OCI-LY1 (cell line): ENCODE measurements around the gene C8B.

Source experiments
- H2AFZ ChIP-seq: fragments of 200-600 bp; sonication (generic), shearing (Covaris generic); 2 replicates; pipeline ENCODE4 v1.6.0; 2014; ENCODE audit warnings: antibody characterized with exemption, mild to moderate bottlenecking, low read length
- H3F3A ChIP-seq: fragments of 200-600 bp; sonication (generic), shearing (Covaris generic); 2 replicates; pipeline ENCODE4 v1.6.0; 2014; ENCODE audit warnings: mild to moderate bottlenecking, antibody characterized with exemption, low read length, moderate library complexity; ENCODE audit not compliant: insufficient read depth
- H3K27ac ChIP-seq: fragments of 200-600 bp; sonication (generic); 2 replicates; pipeline ENCODE4 v1.5.1; 2014; ENCODE audit warnings: low read length, mixed run types, mild to moderate bottlenecking, low read depth; ENCODE audit not compliant: poor library complexity, severe bottlenecking
- H3K27me3 ChIP-seq: fragments of 200-600 bp; sonication (generic); 2 replicates; pipeline ENCODE4 v1.6.0; 2014; ENCODE audit warnings: antibody characterized with exemption, mild to moderate bottlenecking, low read length, moderate library complexity; ENCODE audit not compliant: insufficient read depth
- H3K36me3 ChIP-seq: fragments of 200-600 bp; sonication (generic); 2 replicates; pipeline ENCODE4 v1.6.1; 2014; ENCODE audit warnings: mild to moderate bottlenecking, antibody characterized with exemption, low read length, moderate library complexity, mixed read lengths; ENCODE audit not compliant: insufficient read depth
- H3K4me1 ChIP-seq: fragments of 200-600 bp; sonication (generic); 2 replicates; pipeline ENCODE4 v1.5.1; 2014; ENCODE audit warnings: mild to moderate bottlenecking, low read length, moderate library complexity; ENCODE audit not compliant: insufficient read depth, severe bottlenecking
- H3K4me2 ChIP-seq: fragments of 200-600 bp; sonication (generic), shearing (Covaris generic); 2 replicates; pipeline ENCODE4 v1.6.1; 2014; ENCODE audit warnings: low read length
- H3K4me3 ChIP-seq: fragments of 200-600 bp; sonication (generic); 2 replicates; pipeline ENCODE4 v1.5.1; 2014; ENCODE audit warnings: low read length, low read depth, mild to moderate bottlenecking, mixed read lengths; ENCODE audit not compliant: poor library complexity, severe bottlenecking
- H3K79me2 ChIP-seq: fragments of 200-600 bp; shearing (Covaris generic); 2 replicates; pipeline ENCODE4 v1.6.1; 2016; ENCODE audit warnings: mixed run types, low read length, mixed read lengths; ENCODE audit not compliant: insufficient read depth
- H3K9ac ChIP-seq: fragments of 200-600 bp; sonication (generic), shearing (Covaris generic); 2 replicates; pipeline ENCODE4 v1.6.1; 2014; ENCODE audit warnings: mild to moderate bottlenecking, low read length, mixed read lengths
- H3K9me2 ChIP-seq: fragments of 200-600 bp; sonication (generic), shearing (Covaris generic); 2 replicates; pipeline ENCODE4 v1.6.1; 2014; ENCODE audit warnings: low read depth, mild to moderate bottlenecking, low read length, mixed read lengths
- H3K9me3 ChIP-seq: fragments of 200-600 bp; shearing (Covaris generic); 2 replicates; pipeline ENCODE4 v1.6.1; 2014; ENCODE audit warnings: low read length, mixed read lengths
- H4K20me1 ChIP-seq: fragments of 200-600 bp; sonication (generic), shearing (Covaris generic); 2 replicates; pipeline ENCODE4 v1.6.0; 2016; ENCODE audit warnings: mild to moderate bottlenecking, low read length; ENCODE audit not compliant: insufficient read depth
- CTCF ChIP-seq: fragments of 200-600 bp; sonication (generic), shearing (Covaris generic); IDR thresholded peaks from 2 replicates; pipeline ENCODE4 v1.5.1; 2017; ENCODE audit warnings: mild to moderate bottlenecking, antibody characterized with exemption, low read length, moderate library complexity, mixed read lengths
- EZH2 ChIP-seq: fragments of 200-600 bp; sonication (generic), shearing (Covaris generic); IDR thresholded peaks from 2 replicates; pipeline ENCODE4 v1.8.0; 2017; ENCODE audit warnings: borderline replicate concordance, mixed run types, mild to moderate bottlenecking, antibody characterized with exemption, low read length, moderate library complexity, mixed read lengths

The C8B gene

GRCh38 chr1:57007472-57007871, 41.7 kb upstream of the C8B start:
- no peaks in the 10 kb centered on the region for H3F3A ChIP-seq
- H3K4me1 ChIP-seq: no peaks in the 10 kb centered on the region
- H3K79me2 ChIP-seq: no peaks in the 10 kb centered on the region
- no peaks in the 10 kb centered on the region for H4K20me1 ChIP-seq
- H3K36me3 ChIP-seq: no peaks in the 10 kb centered on the region
- H3K27me3 ChIP-seq: 0 out of 2 replicates have a peak, but pooled peaks cover 6% of the 10 kb centered on the region
- no peaks in the 10 kb centered on the region for H3K9me2 ChIP-seq
- no peak overlapping the region for H3K27ac ChIP-seq
- no peak overlapping the region for H2AFZ ChIP-seq
- H3K4me3 ChIP-seq: no peak overlapping the region
- no peak overlapping the region for H3K4me2 ChIP-seq
- TF ChIP-seq EZH2: no peak
- TF ChIP-seq CTCF: no peak
- no peak overlapping the region for H3K9ac ChIP-seq
- H3K9me3 ChIP-seq: no peaks in the 10 kb centered on the region

- no peaks in the 10 kb centered on the region for H3K9me3 ChIP-seq
These were observed 37.8 kb upstream of the C8B start for GRCh38 chr1:57003398-57004139.

GRCh38 chr1:56995414-56996100, 29.7 kb upstream of the C8B start:
- TF ChIP-seq CTCF (no peak), EZH2 (no peak)

More at GRCh38 chr1:57003398-57004139, 37.8 kb upstream of the C8B start:
- H3K4me3 ChIP-seq: no peak overlapping the region
- no peaks in the 10 kb centered on the region for H3K27me3 ChIP-seq
- H3K4me2 ChIP-seq: no peak overlapping the region
- no peaks in the 10 kb centered on the region for H3K4me1 ChIP-seq
- H3K27ac ChIP-seq: no peak overlapping the region
- TF ChIP-seq CTCF (no peak), EZH2 (no peak)
- no peaks in the 10 kb centered on the region for H4K20me1 ChIP-seq
- no peak overlapping the region for H3K9ac ChIP-seq
- H3F3A ChIP-seq: no peaks in the 10 kb centered on the region
- no peaks in the 10 kb centered on the region for H3K36me3 ChIP-seq
- H3K79me2 ChIP-seq: no peaks in the 10 kb centered on the region
- no peak overlapping the region for H2AFZ ChIP-seq
- H3K9me2 ChIP-seq: no peaks in the 10 kb centered on the region

More at GRCh38 chr1:56995414-56996100, 29.7 kb upstream of the C8B start:
- no peaks in the 10 kb centered on the region for H4K20me1 ChIP-seq
- H3K36me3 ChIP-seq: no peaks in the 10 kb centered on the region
- H3K4me1 ChIP-seq: no peaks in the 10 kb centered on the region
- no peak overlapping the region for H3K4me3 ChIP-seq
- no peak overlapping the region for H3K4me2 ChIP-seq
- H3K27me3 ChIP-seq: no peaks in the 10 kb centered on the region
- H3K9ac ChIP-seq: no peak overlapping the region
- H3K9me2 ChIP-seq: no peaks in the 10 kb centered on the region
- no peak overlapping the region for H3K27ac ChIP-seq
- no peak overlapping the region for H2AFZ ChIP-seq
- H3K9me3 ChIP-seq: no peaks in the 10 kb centered on the region
- no peaks in the 10 kb centered on the region for H3F3A ChIP-seq
- no peaks in the 10 kb centered on the region for H3K79me2 ChIP-seq
